ENCODE data around the gene PRXL2C. TPM values are rescaled to one million over a fixed set of nuclear protein-coding genes. Genes with fewer than 3 reads are reported as not detected.
"Not testable (repeated sequence)": the region's sequence is repeated elsewhere in the genome, so short reads cannot be mapped to it uniquely, and the experiment has no call there.

PRXL2C gene
- 12.6 and 17.2 TPM in 2 replicates for total RNA-seq

- peak within 1 kb of the TSS; percentile 82 for H3K4me3 ChIP-seq (ENCODE audit: low read depth, low read length)
- no peak for DNase-seq (ENCODE audit: low read depth)
- TF ChIP-seq CTCF (conservative IDR thresholded peaks at IDR 0.05; ENCODE audit: low read depth, low read length), result peak; percentile 0
These were observed at the start of gene PRXL2C for GRCh38 chr9:96655198-96655851. Gene PRXL2C (minus strand): TSS chr9:96655317. CDS start chr9:96655281, 36 bp downstream.

GRCh38 chr9:96700721-96701375 lies 45.7 kb upstream of the PRXL2C start:
- not testable (repeated sequence) for H3K4me3 ChIP-seq (ENCODE audit: low read depth, low read length); DNase-seq (ENCODE audit: low read depth)

- H3K4me3 ChIP-seq (ENCODE audit: low read depth, low read length), result no peak overlapping the region
- no peak for DNase-seq (ENCODE audit: low read depth)
- TF ChIP-seq CTCF (conservative IDR thresholded peaks at IDR 0.05; ENCODE audit: low read depth, low read length), result no peak
These were observed 36.2 kb upstream of the PRXL2C start for GRCh38 chr9:96691326-96691725.

- TF ChIP-seq CTCF (conservative IDR thresholded peaks at IDR 0.05; ENCODE audit: low read depth, low read length), result no peak
- no peak for DNase-seq (ENCODE audit: low read depth)
- H3K4me3 ChIP-seq (ENCODE audit: low read depth, low read length), result no peak overlapping the region
These were observed 33.8 kb upstream of the PRXL2C start for GRCh38 chr9:96688745-96689464.

GRCh38 chr9:96688187-96688586 lies 33.1 kb upstream of the PRXL2C start:
- H3K4me3 ChIP-seq (ENCODE audit: low read depth, low read length), result no peak overlapping the region
- no peak for DNase-seq (ENCODE audit: low read depth)
- no peak for TF ChIP-seq CTCF (conservative IDR thresholded peaks at IDR 0.05; ENCODE audit: low read depth, low read length)

GRCh38 chr9:96686638-96687335 lies 31.7 kb upstream of the PRXL2C start:
- DNase-seq (ENCODE audit: low read depth), result no peak
- peak; percentile 68 for TF ChIP-seq CTCF (conservative IDR thresholded peaks at IDR 0.05; ENCODE audit: low read depth, low read length)

More at GRCh38 chr9:96686638-96687335, 31.7 kb upstream of the PRXL2C start:
- peak overlapping the region; percentile 60 for H3K4me3 ChIP-seq (ENCODE audit: low read depth, low read length)

All from epithelial cell of proximal tubule (primary cell).